Keratinocyte (primary cell): Measurements from ENCODE around the gene PTPN13. TPM values are rescaled to one million over a fixed set of nuclear protein-coding genes. Genes with fewer than 3 reads are reported as not detected.

Experiments
- DNase-seq: peaks from one replicate; pipeline ENCODE4 v3.0.0-alpha.2; 2011; ENCODE audit warnings: low read depth, missing footprints, low spot score
- FAIRE-seq: peaks from 2 replicates; lab custom pipeline; 2011; peaks lifted over from hg19 to GRCh38; lab: Jason Lieb, UNC
- H2AFZ ChIP-seq: 2 replicates; pipeline ENCODE4 v1.6.0; 2012; ENCODE audit warnings: low read length, control low read depth, inconsistent platforms; ENCODE audit not compliant: control insufficient read depth
- H3K27ac ChIP-seq: 2 replicates; pipeline ENCODE4 v1.5.1; 2011; ENCODE audit warnings: low read length; ENCODE audit not compliant: control insufficient read depth, insufficient read depth
- H3K27me3 ChIP-seq: 3 replicates; pipeline ENCODE4 v1.6.0; 2011; ENCODE audit warnings: low read length; ENCODE audit not compliant: control insufficient read depth, insufficient read depth; ENCODE audit errors: extremely low read depth
- H3K36me3 ChIP-seq, 2 experiments: 2 replicates in 1 of 2; 3 replicates in 1 of 2; pipeline ENCODE4 v1.5.1; 2011; ENCODE audit warnings: low read length in 2 of 2, mild to moderate bottlenecking in 1 of 2; ENCODE audit not compliant: control insufficient read depth in 2 of 2, insufficient read depth in 2 of 2; ENCODE audit errors: extremely low read depth in 1 of 2
- H3K4me1 ChIP-seq: 3 replicates; pipeline ENCODE4 v1.5.1; 2011; ENCODE audit warnings: low read length; ENCODE audit not compliant: control insufficient read depth, insufficient read depth; ENCODE audit errors: extremely low read depth
- H3K4me2 ChIP-seq: 3 replicates; pipeline ENCODE4 v1.6.0; 2011; ENCODE audit warnings: low read depth, low read length; ENCODE audit not compliant: control insufficient read depth, insufficient read depth; ENCODE audit errors: extremely low read depth
- H3K4me3 ChIP-seq, 3 experiments: fragments of 200-600 bp in 1 of 3; sonication (generic) in 1 of 3; 2 replicates in 2 of 3; 3 replicates in 1 of 3; pipeline ENCODE4 v1.5.1; 2011 to 2016; ENCODE audit warnings: low read length in 3 of 3, mild to moderate bottlenecking in 3 of 3, control low read depth in 2 of 3, inconsistent platforms in 1 of 3, low read depth in 1 of 3, mixed read lengths in 1 of 3, mixed run types in 1 of 3, moderate library complexity in 1 of 3; ENCODE audit not compliant: control insufficient read depth in 2 of 3, insufficient read depth in 2 of 3; ENCODE audit errors: extremely low read depth in 1 of 3
- H3K79me2 ChIP-seq: 2 replicates; pipeline ENCODE4 v1.6.0; 2012; ENCODE audit warnings: low read length; ENCODE audit not compliant: control insufficient read depth, insufficient read depth
- H3K9ac ChIP-seq: 3 replicates; pipeline ENCODE4 v1.6.0; 2011; ENCODE audit warnings: low read length; ENCODE audit not compliant: control insufficient read depth, insufficient read depth; ENCODE audit errors: extremely low read depth
- H3K9me1 ChIP-seq: 3 replicates; pipeline ENCODE4 v1.6.0; 2011; ENCODE audit warnings: low read length; ENCODE audit not compliant: control insufficient read depth, insufficient read depth; ENCODE audit errors: extremely low read depth
- H3K9me3 ChIP-seq: 2 replicates; pipeline ENCODE4 v1.5.1; 2012; ENCODE audit warnings: low read depth, low read length; ENCODE audit not compliant: control insufficient read depth
- H4K20me1 ChIP-seq: 3 replicates; pipeline ENCODE4 v1.6.0; 2011; ENCODE audit warnings: low read length; ENCODE audit not compliant: control insufficient read depth, insufficient read depth; ENCODE audit errors: extremely low read depth
- EZH2 ChIP-seq: IDR thresholded peaks from one replicate; pipeline ENCODE4 v1.6.1; 2012; ENCODE audit warnings: inconsistent platforms, mild to moderate bottlenecking, low read length, moderate library complexity
- dilution Hi-C: fragments of 300-500 bp; cut with MboI; formaldehyde crosslinking; loops from one replicate; pipeline ENCODE4 v1.7.0; 2020; ENCODE audit warnings: low sequenced_read_pairs; ENCODE audit not compliant: extremely low pct_ligation_motif_present
- polyA plus RNA-seq, 5 experiments: library from polyadenylated mRNA; depleted of rRNA in 3 of 5; stranded (reverse) in 3 of 5; stranded (forward) in 1 of 5; unstranded in 1 of 5; fragments of >200 nt; gene quantifications; 1 replicate in 1 of 5; 2 replicates in 3 of 5; 3 replicates in 1 of 5; pipeline versions ENCODE4 v1.2.1 to v1.2.3, GENCODE V29; 2011 to 2012; ENCODE audit warnings: missing spikeins in 2 of 5, low read depth in 1 of 5, low replicate concordance in 1 of 5
- TF ChIP-seq, protein P1 (sequence below), 3 experiments: IDR thresholded peaks in 1 of 3; conservative IDR thresholded peaks in 1 of 3; optimal IDR thresholded peaks in 1 of 3; 2 replicates in 2 of 3; 3 replicates in 1 of 3; pipeline versions ENCODE3 to v1.5.1; 2011; ENCODE audit warnings: low read length in 3 of 3, mild to moderate bottlenecking in 3 of 3, moderate library complexity in 2 of 3, control low read depth in 1 of 3, inconsistent platforms in 1 of 3; ENCODE audit not compliant: insufficient read depth in 2 of 3; ENCODE audit errors: extremely low read depth in 1 of 3

Gene PTPN13
- polyA plus RNA-seq, 1 donor (not counting 4 experiments of a cell fraction or from before 2014, with no cell fraction given), result 37.6 TPM

DNA sequence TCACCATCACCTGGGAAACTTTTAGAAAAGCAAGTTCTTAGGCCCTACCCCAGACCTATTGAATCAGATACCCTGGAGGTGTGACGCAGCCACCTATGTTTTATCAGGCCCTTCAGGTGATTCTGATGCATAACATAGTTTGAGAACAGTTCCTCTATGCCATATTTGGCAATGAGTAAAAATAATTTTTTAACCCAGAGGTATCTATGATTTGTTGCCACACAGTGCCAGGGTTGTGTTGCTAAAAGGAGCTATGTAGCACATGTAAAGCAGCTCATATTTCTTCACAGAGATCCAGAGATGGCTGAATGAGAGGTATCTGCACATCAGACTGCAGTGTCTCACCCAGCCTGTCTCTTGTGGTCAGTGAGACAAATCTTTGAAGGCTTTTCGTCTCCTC is 85.3 kb downstream of the PTPN13 start:
- Histone ChIP-seq H3K79me2 (peaks cover 4% of the 10 kb centered on the region), H3K9me1 (no peaks in the 10 kb centered on the region), H2AFZ (no peak overlapping the region), H3K9me3 (no peaks in the 10 kb centered on the region), H3K4me3 (no peak overlapping the region), H4K20me1 (no peaks in the 10 kb centered on the region), H3K4me1 (no peaks in the 10 kb centered on the region), H3K4me2 (no peak overlapping the region), H3K27ac (no peak overlapping the region), H3K27me3 (no peaks in the 10 kb centered on the region), H3K9ac (no peak overlapping the region), H3K36me3 (peaks cover 4 to 7% of the 10 kb centered on the region in 2 experiments)
- dilution Hi-C loops, result no loop called here
- FAIRE-seq, result no peak
- DNase-seq, result no peak
- TF ChIP-seq, protein P1, sequence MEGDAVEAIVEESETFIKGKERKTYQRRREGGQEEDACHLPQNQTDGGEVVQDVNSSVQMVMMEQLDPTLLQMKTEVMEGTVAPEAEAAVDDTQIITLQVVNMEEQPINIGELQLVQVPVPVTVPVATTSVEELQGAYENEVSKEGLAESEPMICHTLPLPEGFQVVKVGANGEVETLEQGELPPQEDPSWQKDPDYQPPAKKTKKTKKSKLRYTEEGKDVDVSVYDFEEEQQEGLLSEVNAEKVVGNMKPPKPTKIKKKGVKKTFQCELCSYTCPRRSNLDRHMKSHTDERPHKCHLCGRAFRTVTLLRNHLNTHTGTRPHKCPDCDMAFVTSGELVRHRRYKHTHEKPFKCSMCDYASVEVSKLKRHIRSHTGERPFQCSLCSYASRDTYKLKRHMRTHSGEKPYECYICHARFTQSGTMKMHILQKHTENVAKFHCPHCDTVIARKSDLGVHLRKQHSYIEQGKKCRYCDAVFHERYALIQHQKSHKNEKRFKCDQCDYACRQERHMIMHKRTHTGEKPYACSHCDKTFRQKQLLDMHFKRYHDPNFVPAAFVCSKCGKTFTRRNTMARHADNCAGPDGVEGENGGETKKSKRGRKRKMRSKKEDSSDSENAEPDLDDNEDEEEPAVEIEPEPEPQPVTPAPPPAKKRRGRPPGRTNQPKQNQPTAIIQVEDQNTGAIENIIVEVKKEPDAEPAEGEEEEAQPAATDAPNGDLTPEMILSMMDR (optimal IDR thresholded peaks at IDR 0.05 in 1 of 3, IDR thresholded peaks at IDR 0.05 in 1 of 3, conservative IDR thresholded peaks at IDR 0.05 in 1 of 3; ENCODE audit: extremely low read depth in 1 of 3, insufficient read depth in 2 of 3, low read length in 3 of 3), result no peak
- TF ChIP-seq EZH2, result no peak

GRCh38 chr4:86683167-86683566 is 89.1 kb downstream of the PTPN13 start:
- Histone ChIP-seq H3K4me3 (no peak overlapping the region), H3K4me2 (no peak overlapping the region), H4K20me1 (no peaks in the 10 kb centered on the region), H3K27me3 (no peaks in the 10 kb centered on the region), H3K27ac (no peak overlapping the region), H3K9ac (no peak overlapping the region), H3K36me3 (peaks cover 4 to 6% of the 10 kb centered on the region in 2 experiments), H3K9me3 (no peaks in the 10 kb centered on the region), H3K79me2 (peaks cover 4% of the 10 kb centered on the region), H2AFZ (no peak overlapping the region), H3K4me1 (peaks cover 5% of the 10 kb centered on the region), H3K9me1 (no peaks in the 10 kb centered on the region)
- DNase-seq, result no peak
- TF ChIP-seq EZH2, result no peak
- TF ChIP-seq, protein P1 (optimal IDR thresholded peaks at IDR 0.05 in 1 of 3, IDR thresholded peaks at IDR 0.05 in 1 of 3, conservative IDR thresholded peaks at IDR 0.05 in 1 of 3; ENCODE audit: extremely low read depth in 1 of 3, insufficient read depth in 2 of 3, low read length in 3 of 3), result no peak
- dilution Hi-C loops, result no loop called here
- no peak for FAIRE-seq
